Measurements from ENCODE around the gene ANKRD65.

Gene ANKRD65

GRCh38 chr1:1438531-1439381 lies 17.7 kb upstream of the ANKRD65 start:
- 92% methylated on average over 45 of the region's 45 CpGs for WGBS
- no peak overlapping the region for H4K8ac ChIP-seq (ENCODE audit: low read length)
- H2BK12ac ChIP-seq (ENCODE audit: low read length in 2 of 2), result no peak overlapping the region

GRCh38 chr1:1437904-1438376 lies 16.9 kb upstream of the ANKRD65 start:
- H3K4me1 ChIP-seq (ENCODE audit: control insufficient read depth, insufficient read depth, low read depth, low read length), result peaks cover 77% of the 10 kb centered on the region
- H2AK5ac ChIP-seq (ENCODE audit: low read length, severe bottlenecking), result peak overlapping the region; percentile 72
- peak overlapping the region; percentile 32 for H4K8ac ChIP-seq (ENCODE audit: low read length)
- H2BK5ac ChIP-seq (ENCODE audit: low read depth, low read length, poor library complexity, severe bottlenecking), result peak overlapping the region; percentile 74
- no peak overlapping the region for H3K14ac ChIP-seq (ENCODE audit: low read length in 2 of 2)
- 68% methylated on average over 11 of the region's 11 CpGs for WGBS
- DNase-seq, result no peak
- H2AFZ ChIP-seq (ENCODE audit: low read depth, low read length), result no peak overlapping the region
- peak overlapping the region; percentile 88 for H3K27ac ChIP-seq (ENCODE audit: low read length, poor library complexity, severe bottlenecking)
- peaks cover 0 to 52% of the 10 kb centered on the region in 2 experiments for H3K36me3 ChIP-seq (ENCODE audit: control insufficient read depth in 1 of 2, insufficient read depth in 2 of 2, low read depth in 1 of 2, low read length in 2 of 2)
- no peak overlapping the region for H3K4ac ChIP-seq (ENCODE audit: low read depth in 1 of 2, low read length in 2 of 2)
- H2BK120ac ChIP-seq (ENCODE audit: low read depth, low read length), result no peak overlapping the region
- H3K9ac ChIP-seq (ENCODE audit: low read length), result no peak overlapping the region
- no peaks in the 10 kb centered on the region for H3K9me3 ChIP-seq (ENCODE audit: control insufficient read depth, low read length)
- no peak overlapping the region for H3K4me3 ChIP-seq (ENCODE audit: insufficient read depth in 1 of 2, low read depth in 1 of 2, low read length in 2 of 2)
- peak overlapping the region; percentile 68 for H3K4me2 ChIP-seq (ENCODE audit: low read length, poor library complexity, severe bottlenecking)
- H2BK12ac ChIP-seq (ENCODE audit: low read length in 2 of 2), result no peak overlapping the region
- H4K91ac ChIP-seq (ENCODE audit: low read length), result no peak overlapping the region
- H3K18ac ChIP-seq (ENCODE audit: low read depth in 1 of 2, low read length in 2 of 2), result no peak overlapping the region
- H2BK15ac ChIP-seq (ENCODE audit: low read depth, poor library complexity, severe bottlenecking), result no peak overlapping the region
- H3K79me1 ChIP-seq (replicated peaks; ENCODE audit: low read length, poor library complexity, severe bottlenecking), result peaks cover 23% of the 10 kb centered on the region
- H3K27me3 ChIP-seq (ENCODE audit: control insufficient read depth in 1 of 2, insufficient read depth in 1 of 2, low read length in 2 of 2), result peaks cover 0 to 26% of the 10 kb centered on the region in 2 experiments
- no peak overlapping the region for H3K23ac ChIP-seq (ENCODE audit: low read length in 2 of 2)

More at GRCh38 chr1:1438531-1439381, 17.7 kb upstream of the ANKRD65 start:
- Histone ChIP-seq H2BK5ac (ENCODE audit: low read depth, low read length, poor library complexity, severe bottlenecking) (peak overlapping the region; percentile 87), H2AFZ (ENCODE audit: low read depth, low read length) (no peak overlapping the region), H3K14ac (ENCODE audit: low read length in 2 of 2) (no peak overlapping the region), H3K79me1 (replicated peaks; ENCODE audit: low read length, poor library complexity, severe bottlenecking) (peaks cover 23% of the 10 kb centered on the region), H3K27me3 (ENCODE audit: control insufficient read depth in 1 of 2, insufficient read depth in 1 of 2, low read length in 2 of 2) (peaks cover 0 to 26% of the 10 kb centered on the region in 2 experiments), H4K91ac (ENCODE audit: low read length) (peak overlapping the region; percentile 43), H2AK5ac (ENCODE audit: low read length, severe bottlenecking) (peak overlapping the region; percentile 37), H2BK120ac (ENCODE audit: low read depth, low read length) (no peak overlapping the region), H3K4me1 (ENCODE audit: control insufficient read depth, insufficient read depth, low read depth, low read length) (peaks cover 69% of the 10 kb centered on the region), H3K18ac (ENCODE audit: low read depth in 1 of 2, low read length in 2 of 2) (no peak overlapping the region), H3K4me3 (ENCODE audit: insufficient read depth in 1 of 2, low read depth in 1 of 2, low read length in 2 of 2) (no peak overlapping the region), H2BK15ac (ENCODE audit: low read depth, poor library complexity, severe bottlenecking) (no peak overlapping the region), H3K4ac (ENCODE audit: low read depth in 1 of 2, low read length in 2 of 2) (no peak overlapping the region), H3K9ac (ENCODE audit: low read length) (no peak overlapping the region), H3K4me2 (ENCODE audit: low read length, poor library complexity, severe bottlenecking) (no peak overlapping the region), H3K9me3 (ENCODE audit: control insufficient read depth, low read length) (no peaks in the 10 kb centered on the region), H3K36me3 (ENCODE audit: control insufficient read depth in 1 of 2, insufficient read depth in 2 of 2, low read depth in 1 of 2, low read length in 2 of 2) (peaks cover 0 to 52% of the 10 kb centered on the region in 2 experiments), H3K27ac (ENCODE audit: low read length, poor library complexity, severe bottlenecking) (peak overlapping the region; percentile 88), H3K23ac (ENCODE audit: low read length in 2 of 2) (no peak overlapping the region)
- DNase-seq, result no peak

- H2BK15ac ChIP-seq (ENCODE audit: low read depth, poor library complexity, severe bottlenecking), result no peak overlapping the region
- H3K79me1 ChIP-seq (replicated peaks; ENCODE audit: low read length, poor library complexity, severe bottlenecking), result peaks cover 23% of the 10 kb centered on the region
- peak overlapping the region; percentile 88 for H3K27ac ChIP-seq (ENCODE audit: low read length, poor library complexity, severe bottlenecking)
- H3K36me3 ChIP-seq (ENCODE audit: control insufficient read depth in 1 of 2, insufficient read depth in 2 of 2, low read depth in 1 of 2, low read length in 2 of 2), result peaks cover 0 to 48% of the 10 kb centered on the region in 2 experiments
- peak overlapping the region in 1 of 2 experiments; percentile 14 for H3K23ac ChIP-seq (ENCODE audit: low read length in 2 of 2)
- 92% methylated on average over 31 of the region's 31 CpGs for WGBS
- no peak overlapping the region for H2BK120ac ChIP-seq (ENCODE audit: low read depth, low read length)
- H4K91ac ChIP-seq (ENCODE audit: low read length), result peak overlapping the region; percentile 6
- H3K4me1 ChIP-seq (ENCODE audit: control insufficient read depth, insufficient read depth, low read depth, low read length), result peaks cover 83% of the 10 kb centered on the region
- no peak overlapping the region for H3K9ac ChIP-seq (ENCODE audit: low read length)
- no peak overlapping the region for H3K14ac ChIP-seq (ENCODE audit: low read length in 2 of 2)
- H2BK12ac ChIP-seq (ENCODE audit: low read length in 2 of 2), result no peak overlapping the region
- no peak overlapping the region for H3K4me3 ChIP-seq (ENCODE audit: insufficient read depth in 1 of 2, low read depth in 1 of 2, low read length in 2 of 2)
- no peaks in the 10 kb centered on the region for H3K9me3 ChIP-seq (ENCODE audit: control insufficient read depth, low read length)
- H2AK5ac ChIP-seq (ENCODE audit: low read length, severe bottlenecking), result peak overlapping the region; percentile 84
- peak overlapping the region; percentile 74 for H2BK5ac ChIP-seq (ENCODE audit: low read depth, low read length, poor library complexity, severe bottlenecking)
- no peak for DNase-seq
- no peak overlapping the region for H3K18ac ChIP-seq (ENCODE audit: low read depth in 1 of 2, low read length in 2 of 2)
- no peak overlapping the region for H2AFZ ChIP-seq (ENCODE audit: low read depth, low read length)
- H3K4ac ChIP-seq (ENCODE audit: low read depth in 1 of 2, low read length in 2 of 2), result no peak overlapping the region
- no peak overlapping the region for H4K8ac ChIP-seq (ENCODE audit: low read length)
- peaks cover 0 to 26% of the 10 kb centered on the region in 2 experiments for H3K27me3 ChIP-seq (ENCODE audit: control insufficient read depth in 1 of 2, insufficient read depth in 1 of 2, low read length in 2 of 2)
- H3K4me2 ChIP-seq (ENCODE audit: low read length, poor library complexity, severe bottlenecking), result peak overlapping the region; percentile 59
Observed at GRCh38 chr1:1437033-1437903, 16.2 kb upstream of the ANKRD65 start.

All from mesenchymal stem cell (in vitro differentiated cells and primary cell).